ENCODE results near the gene KLHDC8B. TPM values are rescaled to one million over a fixed set of nuclear protein-coding genes. Genes with fewer than 3 reads are reported as not detected.

Gene KLHDC8B
- total and polyA plus RNA-seq, 2 donors (not counting 3 experiments of a cell fraction or from before 2014, with no cell fraction given), result 36.0 to 77.8 TPM

DNA sequence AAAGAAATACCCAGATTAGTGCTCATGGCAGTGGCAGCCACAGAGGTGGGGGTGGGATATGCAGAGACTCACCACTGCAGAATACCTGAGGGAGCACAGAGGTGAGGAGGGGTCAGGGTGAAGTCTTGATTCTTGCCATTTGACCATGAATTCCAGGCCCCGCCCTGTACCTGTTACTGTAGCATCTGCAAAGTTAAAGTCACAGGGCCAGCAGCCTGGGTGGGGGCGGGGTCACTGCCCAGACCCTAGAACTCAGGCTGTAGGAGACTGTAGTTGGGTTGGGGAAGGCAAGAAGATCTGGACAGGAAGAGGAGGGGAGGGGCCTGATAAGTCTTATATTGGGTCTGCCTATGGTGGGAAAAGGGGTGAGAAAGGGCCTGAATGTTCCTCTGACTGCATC is 19.8 kb upstream of the KLHDC8B start:
- intact Hi-C loops (cut with micrococcal nuclease), result no loop called here
- H3K79me2 ChIP-seq (ENCODE audit: control insufficient read depth, insufficient read depth, low read length), result no peaks in the 10 kb centered on the region
- DNase-seq (ENCODE audit: low read depth, low spot score) (no peak), FAIRE-seq (no peak)
- H3K4me3 ChIP-seq (replicated peaks in 1 of 3; ENCODE audit: insufficient read depth in 1 of 3, low read depth in 1 of 3, low read length in 3 of 3), result no peak overlapping the region
- no peaks in the 10 kb centered on the region for H3K4me1 ChIP-seq (ENCODE audit: control insufficient read depth, extremely low read depth, insufficient read depth, low read length)
- H3K27ac ChIP-seq (ENCODE audit: insufficient read depth, low read depth, low read length), result no peak overlapping the region
- H3K9me1 ChIP-seq (replicated peaks; ENCODE audit: control insufficient read depth, extremely low read depth, insufficient read depth, low read length), result no peaks in the 10 kb centered on the region
- no peak overlapping the region for H3K9ac ChIP-seq (replicated peaks; ENCODE audit: extremely low read depth, insufficient read depth, low read length)
- no TSS peak for BruUV-seq (replicated peaks)
- H4K20me1 ChIP-seq (replicated peaks; ENCODE audit: control insufficient read depth, extremely low read depth, insufficient read depth, low read length), result no peaks in the 10 kb centered on the region
- no peaks in the 10 kb centered on the region for H3K27me3 ChIP-seq (ENCODE audit: control insufficient read depth in 2 of 2, insufficient read depth in 2 of 2, low read length in 2 of 2)
- dilution Hi-C loops (cut with MboI; ENCODE audit: extremely low pct_ligation_motif_present, low sequenced_read_pairs), result no loop called here
- TF ChIP-seq MYC (IDR thresholded peaks at IDR 0.05; ENCODE audit: low read depth, low read length) (no peak), JUN (IDR thresholded peaks at IDR 0.05; ENCODE audit: borderline replicate concordance, insufficient read depth, insufficient read length, low read depth) (no peak), POLR2AphosphoS5 (IDR thresholded peaks at IDR 0.05; ENCODE audit: insufficient read depth, low read depth, low read length) (no peak), FOS (IDR thresholded peaks at IDR 0.05; ENCODE audit: borderline replicate concordance, insufficient read depth, low read length) (no peak), POLR2A (IDR thresholded peaks at IDR 0.05; ENCODE audit: low read depth, low read length) (no peak), GATA2 (IDR thresholded peaks at IDR 0.05; ENCODE audit: insufficient read depth, insufficient read length, low read depth, low read length) (no peak), EZH2 (IDR thresholded peaks at IDR 0.05; ENCODE audit: borderline replicate concordance, low read depth, low read length, severe bottlenecking) (no peak)
- TF ChIP-seq, protein P1, sequence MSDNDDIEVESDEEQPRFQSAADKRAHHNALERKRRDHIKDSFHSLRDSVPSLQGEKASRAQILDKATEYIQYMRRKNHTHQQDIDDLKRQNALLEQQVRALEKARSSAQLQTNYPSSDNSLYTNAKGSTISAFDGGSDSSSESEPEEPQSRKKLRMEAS (IDR thresholded peaks at IDR 0.05; ENCODE audit: insufficient read depth, insufficient read length), result no peak
- TF ChIP-seq, protein P2, sequence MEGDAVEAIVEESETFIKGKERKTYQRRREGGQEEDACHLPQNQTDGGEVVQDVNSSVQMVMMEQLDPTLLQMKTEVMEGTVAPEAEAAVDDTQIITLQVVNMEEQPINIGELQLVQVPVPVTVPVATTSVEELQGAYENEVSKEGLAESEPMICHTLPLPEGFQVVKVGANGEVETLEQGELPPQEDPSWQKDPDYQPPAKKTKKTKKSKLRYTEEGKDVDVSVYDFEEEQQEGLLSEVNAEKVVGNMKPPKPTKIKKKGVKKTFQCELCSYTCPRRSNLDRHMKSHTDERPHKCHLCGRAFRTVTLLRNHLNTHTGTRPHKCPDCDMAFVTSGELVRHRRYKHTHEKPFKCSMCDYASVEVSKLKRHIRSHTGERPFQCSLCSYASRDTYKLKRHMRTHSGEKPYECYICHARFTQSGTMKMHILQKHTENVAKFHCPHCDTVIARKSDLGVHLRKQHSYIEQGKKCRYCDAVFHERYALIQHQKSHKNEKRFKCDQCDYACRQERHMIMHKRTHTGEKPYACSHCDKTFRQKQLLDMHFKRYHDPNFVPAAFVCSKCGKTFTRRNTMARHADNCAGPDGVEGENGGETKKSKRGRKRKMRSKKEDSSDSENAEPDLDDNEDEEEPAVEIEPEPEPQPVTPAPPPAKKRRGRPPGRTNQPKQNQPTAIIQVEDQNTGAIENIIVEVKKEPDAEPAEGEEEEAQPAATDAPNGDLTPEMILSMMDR (IDR thresholded peaks at IDR 0.05; ENCODE audit: extremely low read depth in 1 of 2, insufficient read depth in 1 of 2, low read depth in 1 of 2, low read length in 2 of 2), result no peak
- H3K4me2 ChIP-seq (ENCODE audit: insufficient read depth, low read length), result no peak overlapping the region
- no peaks in the 10 kb centered on the region for H3K36me3 ChIP-seq (ENCODE audit: control insufficient read depth in 2 of 2, extremely low read depth in 1 of 2, insufficient read depth in 2 of 2, low read length in 2 of 2)
- CTCF ChIA-PET, result no interaction called here
- H2AFZ ChIP-seq (ENCODE audit: low read depth, low read length), result no peak overlapping the region
- H3K9me3 ChIP-seq (replicated peaks; ENCODE audit: control insufficient read depth, insufficient read depth, low read length), result no peaks in the 10 kb centered on the region
- POLR2A ChIA-PET, result no interaction called here

All from endothelial cell of umbilical vein (primary cell).